HFFc6 (cell line): ENCODE results near the gene HSDL1. TPM values are rescaled to one million over a fixed set of nuclear protein-coding genes. Genes with fewer than 3 reads are reported as not detected.

ENCODE experiments used
- DNase-seq: peaks from one replicate; pipeline ENCODE4 v3.0.0-alpha.2; 2018
- H3K27ac Mint-ChIP-seq: 2 replicates; pipeline ENCODE4 v1.8.0; 2020; ENCODE audit warnings: mild to moderate bottlenecking, mixed read lengths
- H3K27me3 Mint-ChIP-seq: 2 replicates; pipeline ENCODE4 v1.8.0; 2021; ENCODE audit warnings: mild to moderate bottlenecking, moderate library complexity, mixed read lengths; ENCODE audit not compliant: insufficient read depth
- H3K36me3 Mint-ChIP-seq: 2 replicates; pipeline ENCODE4 v1.8.0; 2021; ENCODE audit warnings: low read depth, mixed read lengths
- H3K4me1 Mint-ChIP-seq: 2 replicates; pipeline ENCODE4 v1.8.0; 2020; ENCODE audit warnings: low read depth, mixed read lengths
- H3K4me3 Mint-ChIP-seq: 2 replicates; pipeline ENCODE4 v1.8.0; 2020; ENCODE audit warnings: mild to moderate bottlenecking, moderate library complexity, mixed read lengths
- H3K9me3 Mint-ChIP-seq: 2 replicates; pipeline ENCODE4 v1.8.0; 2020; ENCODE audit warnings: mild to moderate bottlenecking, mixed read lengths
- CTCF ChIP-seq: fragments of 200-600 bp; sonication (generic); IDR thresholded peaks from 2 replicates; pipeline ENCODE4 v1.5.0; 2021; ENCODE audit warnings: antibody characterized with exemption, mild to moderate bottlenecking
- total RNA-seq, 6 experiments: library from RNA; stranded (reverse); fragmentation: NEBNext Ultra II Directional; extraction: Animal tissue kit (Norgen Biotek cat#: 25700); gene quantifications; 2 replicates in 1 of 6; 3 replicates in 5 of 6; pipeline ENCODE4 v1.2.3, GENCODE V29; 2021

The HSDL1 gene
- total RNA-seq, 6 experiments from 2014 or later: 14.8 to 18.8 (median 17.2) TPM

GRCh38 chr16:84178146-84178765 lies 33.3 kb upstream of the HSDL1 start:
- 0 out of 2 replicates have a peak overlapping the region, but pooled peaks have one; percentile 9 for H3K4me3 Mint-ChIP-seq
- no peak for DNase-seq
- no peak for TF ChIP-seq CTCF
- peaks cover 38% of the 10 kb centered on the region for H3K4me1 Mint-ChIP-seq
- no peaks in the 10 kb centered on the region for H3K9me3 Mint-ChIP-seq
- H3K27ac Mint-ChIP-seq: peak overlapping the region; percentile 53
- peaks cover 5% of the 10 kb centered on the region; the same call in 1 of the 2 replicates for H3K36me3 Mint-ChIP-seq
- no peaks in the 10 kb centered on the region; the same call in 1 of the 2 replicates for H3K27me3 Mint-ChIP-seq

DNA sequence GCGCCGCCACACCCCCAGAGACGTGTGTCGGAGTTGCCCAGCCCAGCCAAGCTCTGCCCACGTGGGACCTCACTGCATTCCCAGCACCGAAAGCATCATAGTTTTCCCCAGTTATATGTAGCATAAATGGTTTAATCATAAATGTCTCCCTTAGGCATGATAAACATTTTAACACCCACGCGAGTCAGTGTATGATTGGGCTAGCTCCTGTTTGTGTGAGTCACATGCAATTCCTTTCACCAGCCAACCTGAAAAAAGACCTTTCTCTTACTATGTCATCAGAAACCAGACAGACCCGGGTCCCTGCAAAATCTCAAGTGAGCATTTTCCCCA lies 32.7 kb upstream of the HSDL1 start:
- peaks cover 2% of the 10 kb centered on the region for H3K27me3 Mint-ChIP-seq
- H3K4me1 Mint-ChIP-seq: peaks cover 38% of the 10 kb centered on the region
- no peaks in the 10 kb centered on the region for H3K36me3 Mint-ChIP-seq
- H3K4me3 Mint-ChIP-seq: peak overlapping the region; percentile 9; the same call in 1 of the 2 replicates
- DNase-seq: peak; percentile 36
- H3K9me3 Mint-ChIP-seq: no peaks in the 10 kb centered on the region
- peak overlapping the region; percentile 53 for H3K27ac Mint-ChIP-seq
- no peak for TF ChIP-seq CTCF

DNA sequence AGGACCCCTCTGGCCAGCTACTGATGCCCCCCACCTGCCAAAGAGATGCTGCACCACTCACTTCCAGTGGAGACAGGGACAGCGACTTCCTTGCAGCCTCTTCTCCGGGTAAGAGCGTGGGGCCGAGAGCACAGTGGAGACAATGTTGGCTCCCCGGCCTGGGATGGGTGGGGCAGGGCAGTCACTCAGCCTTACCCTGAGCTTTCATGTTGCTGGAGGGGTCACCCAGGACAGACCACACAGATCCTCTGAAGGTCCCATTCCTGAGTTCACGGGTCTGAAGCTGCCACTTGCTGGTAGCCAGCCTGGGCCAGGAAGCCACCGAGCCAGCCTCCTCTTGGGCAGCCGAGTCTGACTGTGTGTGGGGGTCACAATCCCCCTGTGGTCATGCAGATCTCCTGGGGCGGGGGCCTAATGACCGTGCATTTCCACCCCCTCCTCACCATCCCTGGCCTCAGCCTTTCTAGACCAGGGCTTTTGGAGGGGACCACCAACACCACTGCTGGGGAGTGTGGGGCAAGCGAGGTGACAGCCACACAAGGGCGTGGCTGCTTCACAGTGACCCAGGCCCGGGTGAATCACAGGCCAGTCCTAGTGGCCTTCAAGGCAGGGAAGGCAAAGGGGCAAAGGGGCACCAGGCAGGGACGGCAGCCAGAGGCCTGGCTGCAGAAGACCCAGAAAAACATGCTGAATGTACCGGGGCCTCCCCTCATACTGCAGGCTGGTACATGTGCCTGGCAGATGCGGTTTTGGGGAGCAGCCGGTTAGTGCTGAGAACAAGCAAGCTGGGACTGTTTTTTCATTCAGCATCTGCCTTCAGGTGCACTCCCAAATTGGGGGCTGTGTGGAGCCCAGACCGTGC lies 31.4 kb upstream of the HSDL1 start:
- peaks cover 2% of the 10 kb centered on the region for H3K27me3 Mint-ChIP-seq
- peaks cover 38% of the 10 kb centered on the region for H3K4me1 Mint-ChIP-seq
- DNase-seq: no peak
- no peak for TF ChIP-seq CTCF
- no peaks in the 10 kb centered on the region for H3K9me3 Mint-ChIP-seq
- H3K36me3 Mint-ChIP-seq: no peaks in the 10 kb centered on the region
- H3K4me3 Mint-ChIP-seq: peak overlapping the region; percentile 9
- H3K27ac Mint-ChIP-seq: peak overlapping the region; percentile 53

DNA sequence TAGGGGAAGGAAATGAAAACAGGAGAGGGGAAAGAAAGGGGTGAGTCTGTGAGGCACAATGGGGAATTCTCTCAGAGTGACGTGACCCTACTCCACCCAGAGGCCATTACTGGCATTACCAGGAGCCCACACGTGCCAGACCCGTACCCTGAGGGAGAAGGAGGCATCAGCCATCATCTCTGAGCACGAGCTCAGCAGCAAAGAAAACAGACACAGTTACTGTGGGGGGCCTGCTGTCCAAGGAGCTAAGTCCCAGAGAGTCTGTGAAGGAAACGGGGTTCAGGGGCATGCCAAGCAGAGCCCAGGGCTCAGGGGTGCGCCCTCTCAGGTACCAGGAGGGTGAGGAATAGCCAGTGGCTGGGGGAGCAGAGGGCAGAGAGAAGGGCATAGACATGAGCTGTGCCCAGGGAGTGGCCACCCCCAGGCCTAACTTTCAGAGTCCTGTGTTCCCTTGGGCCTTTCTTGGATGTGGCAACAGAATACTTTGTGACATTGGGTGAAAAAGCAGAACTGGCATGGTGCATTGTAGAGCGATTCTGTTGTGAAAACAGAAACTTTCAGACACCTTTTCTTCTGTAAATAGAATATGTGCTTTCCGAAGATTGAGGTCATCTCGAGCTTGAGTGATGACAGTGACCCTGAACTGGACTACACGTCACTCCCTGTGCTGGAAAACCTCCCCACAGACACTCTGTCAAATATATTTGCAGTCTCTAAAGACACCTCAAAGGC lies 30.5 kb upstream of the HSDL1 start:
- Mint-ChIP-seq H3K36me3 (no peaks in the 10 kb centered on the region), H3K27ac (peak overlapping the region; percentile 53)
- DNase-seq: peak; percentile 70

More for the DNA sequence above, 30.5 kb upstream of the HSDL1 start:
- H3K27me3 Mint-ChIP-seq: peaks cover 2% of the 10 kb centered on the region
- TF ChIP-seq CTCF: peak; percentile 87
- H3K4me3 Mint-ChIP-seq: no peak overlapping the region
- no peaks in the 10 kb centered on the region for H3K9me3 Mint-ChIP-seq
- peaks cover 38% of the 10 kb centered on the region for H3K4me1 Mint-ChIP-seq
